GM21381 (cell line): ENCODE measurements around the gene OSGEP.
"Not testable (repeated sequence)": the region's sequence is repeated elsewhere in the genome, so short reads cannot be mapped to it uniquely, and the experiment has no call there.

Source experiments
- ATAC-seq: cut with Tn5 transposase; IDR thresholded peaks from one replicate; pipeline ENCODE4 v1.9.1; 2021; ENCODE audit warnings: mild to moderate bottlenecking, moderate library complexity; ENCODE audit not compliant: unreplicated experiment

Gene OSGEP

DNA sequence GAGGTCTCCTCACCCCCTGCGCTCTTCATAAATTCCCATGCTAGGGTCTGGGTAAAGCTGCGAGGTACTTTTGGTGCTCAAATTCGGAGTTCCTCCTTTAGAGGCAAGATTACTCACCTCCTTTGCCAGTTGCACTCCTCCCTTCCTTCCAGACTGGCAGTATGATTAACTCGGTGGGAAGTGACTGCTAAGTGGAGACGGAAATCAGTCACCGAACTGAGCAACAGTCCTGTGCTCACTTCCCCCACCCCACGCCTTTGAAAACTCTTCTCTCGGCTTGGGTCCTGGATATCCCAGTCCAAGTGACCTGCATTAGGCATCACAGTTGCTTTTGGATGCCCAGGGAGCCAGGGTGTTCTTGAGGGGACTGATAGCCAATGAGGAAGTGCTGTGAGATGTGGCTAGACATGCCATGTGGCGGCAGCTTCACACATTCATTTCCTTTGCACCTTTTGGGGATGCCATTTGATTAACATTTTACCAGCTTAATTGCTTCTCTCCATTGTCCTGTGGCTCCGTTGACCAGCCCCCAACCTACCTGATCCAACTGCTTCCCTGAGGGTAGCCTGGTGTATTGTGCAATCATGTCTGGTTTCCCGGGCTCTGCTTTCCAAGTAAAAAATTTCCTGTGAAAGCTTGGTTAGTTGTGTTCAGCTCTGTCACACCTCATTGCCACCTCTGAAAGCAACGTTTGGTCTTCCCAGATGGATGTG, 15.4 kb upstream of the OSGEP start:
- peak; percentile 38 for ATAC-seq

DNA sequence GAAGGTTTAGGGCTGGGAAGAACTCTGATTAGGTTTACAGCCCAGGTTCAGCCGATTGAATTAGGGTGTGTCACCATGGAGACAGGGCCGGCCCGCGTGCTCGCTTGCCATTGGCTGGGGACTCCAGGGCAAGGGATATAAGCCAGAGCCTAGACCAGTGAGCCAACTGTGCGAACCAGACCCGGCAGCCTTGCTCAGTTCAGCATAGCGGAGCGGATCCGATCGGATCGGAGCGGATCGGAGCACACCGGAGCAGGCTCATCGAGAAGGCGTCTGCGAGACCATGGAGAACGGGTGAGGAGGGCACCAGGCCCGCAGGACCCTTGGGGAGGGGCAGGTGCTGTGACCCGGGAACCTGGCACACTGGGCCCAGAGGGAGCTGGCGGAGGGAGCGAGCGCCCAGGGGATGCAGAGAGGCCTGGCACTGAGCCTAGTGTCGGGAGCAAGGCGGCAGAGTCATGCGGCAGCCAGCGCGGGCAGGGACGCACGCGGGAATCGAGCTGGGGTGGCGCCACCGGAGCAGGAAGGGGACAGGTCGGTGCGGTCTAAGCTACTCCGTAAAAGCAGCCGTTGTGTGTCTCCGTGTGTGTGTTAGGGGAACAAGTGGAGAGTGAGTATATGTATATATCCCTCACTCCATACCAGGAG, 14.8 kb upstream of the OSGEP start, which contains the start of gene PNP:
TSS of gene PNP (plus strand) at position 165 of the 648 bp plus-strand sequence. CDS start at position 284, 119 bp downstream.
- peak; percentile 90 for ATAC-seq

DNA sequence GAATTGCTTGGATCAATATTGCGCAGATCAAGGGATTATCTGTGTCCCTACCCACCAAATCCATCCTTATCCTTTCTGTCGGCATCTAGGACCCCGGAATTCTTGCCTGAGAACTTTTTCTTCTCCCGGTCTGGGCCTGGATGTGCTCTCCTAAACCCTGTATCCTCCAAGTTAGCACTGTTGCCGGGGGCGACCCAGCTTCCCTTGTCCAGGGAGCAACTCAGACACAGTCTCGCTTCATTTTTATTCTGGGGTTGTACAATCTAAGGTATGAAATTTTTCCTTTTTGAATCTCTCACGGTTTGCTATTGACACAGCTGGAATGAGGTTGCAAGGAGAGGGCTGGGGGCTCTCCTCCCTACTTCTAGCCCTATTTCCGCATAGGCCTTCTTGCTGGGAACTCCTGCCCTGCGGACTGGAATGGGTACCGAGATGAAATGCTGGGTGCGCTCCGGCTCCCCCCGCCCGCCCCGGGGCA, 14.2 kb upstream of the OSGEP start:
- no peak for ATAC-seq

DNA sequence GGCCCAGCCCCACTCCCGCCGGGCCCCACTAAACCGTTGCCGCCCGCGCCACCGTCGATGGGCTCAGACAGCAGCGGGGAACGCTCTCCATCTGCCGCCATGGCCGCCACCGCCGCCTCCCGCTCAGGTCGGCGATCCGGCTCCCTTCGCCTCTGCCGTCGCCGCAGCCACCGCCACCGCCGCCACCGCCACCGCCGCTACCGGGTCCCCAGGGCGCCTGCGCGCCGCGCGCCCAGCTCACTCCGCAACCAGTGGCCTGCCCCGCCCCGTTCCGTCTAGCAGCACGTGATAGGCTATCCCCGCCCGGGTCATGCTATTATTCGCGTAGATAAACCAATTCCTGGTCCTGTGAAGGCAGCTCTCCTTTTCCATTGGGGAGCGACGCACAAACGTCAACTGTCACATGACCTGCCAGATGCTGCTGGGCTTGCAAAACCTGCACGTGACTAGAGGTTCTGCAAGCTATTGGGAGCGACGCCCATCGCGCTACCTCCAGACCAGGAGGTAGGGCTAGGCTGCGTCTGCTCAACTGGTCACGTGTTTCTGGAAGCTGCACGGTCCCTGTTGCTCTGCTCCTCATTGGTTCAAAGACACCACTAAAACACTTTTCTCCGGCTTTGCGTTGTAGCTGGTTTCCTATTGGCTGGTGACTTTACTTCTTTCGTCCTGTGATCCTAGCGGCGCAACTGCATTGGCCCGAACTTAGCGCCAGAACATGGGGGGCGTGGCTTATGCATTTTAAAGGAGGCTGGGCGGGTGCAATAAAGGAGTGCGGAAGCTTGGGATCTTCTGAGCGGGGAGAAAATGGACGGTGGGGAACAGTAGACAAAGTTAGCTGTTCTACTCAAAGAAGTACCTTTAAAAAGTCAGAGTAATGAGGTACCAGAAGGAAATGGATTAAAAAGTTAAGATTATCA, 6.9 kb upstream of the OSGEP start, which contains the start of gene PIP4P1:
TSS of gene PIP4P1 (minus strand) at position 210 of the 917 bp plus-strand sequence. CDS start at position 101, 109 bp downstream.
- peak; percentile 91 for ATAC-seq

DNA sequence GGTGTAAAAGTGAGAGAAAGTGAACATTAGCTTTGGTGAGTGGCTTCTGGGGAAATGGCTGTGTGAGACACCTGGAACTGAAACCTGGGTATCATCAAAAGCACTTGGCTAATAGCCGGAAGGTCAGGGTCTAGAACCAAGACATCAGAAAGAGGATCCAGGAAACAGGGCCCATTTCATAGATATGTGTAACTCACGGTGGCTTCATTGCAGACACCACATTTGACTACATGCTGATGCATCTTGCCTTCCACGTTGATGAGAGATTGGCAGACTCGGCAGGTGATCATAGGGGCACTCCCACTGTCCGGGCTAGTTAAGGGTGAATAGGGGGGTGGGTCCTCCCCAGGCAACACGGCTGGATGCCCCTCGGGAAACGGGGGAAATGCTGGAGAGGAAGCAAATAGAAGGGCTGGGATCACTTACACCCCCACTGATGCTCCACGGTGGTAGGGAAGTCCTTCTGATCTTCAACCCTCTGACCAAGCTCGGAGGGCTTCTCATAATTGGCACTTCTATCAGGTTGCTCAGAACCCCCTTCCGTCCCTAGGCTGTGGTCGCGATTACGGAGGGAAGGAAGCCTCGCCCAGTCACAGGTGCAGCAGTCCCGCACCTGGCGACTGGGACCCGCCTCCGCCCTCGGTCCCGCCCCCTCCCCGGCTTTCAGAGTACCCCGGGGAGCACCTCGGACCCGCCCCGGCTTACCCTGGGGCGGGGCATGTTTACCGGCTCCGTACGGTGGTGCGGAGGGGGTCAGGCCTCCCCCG, 6.0 kb upstream of the OSGEP start:
- ATAC-seq, result peak; percentile 14

DNA sequence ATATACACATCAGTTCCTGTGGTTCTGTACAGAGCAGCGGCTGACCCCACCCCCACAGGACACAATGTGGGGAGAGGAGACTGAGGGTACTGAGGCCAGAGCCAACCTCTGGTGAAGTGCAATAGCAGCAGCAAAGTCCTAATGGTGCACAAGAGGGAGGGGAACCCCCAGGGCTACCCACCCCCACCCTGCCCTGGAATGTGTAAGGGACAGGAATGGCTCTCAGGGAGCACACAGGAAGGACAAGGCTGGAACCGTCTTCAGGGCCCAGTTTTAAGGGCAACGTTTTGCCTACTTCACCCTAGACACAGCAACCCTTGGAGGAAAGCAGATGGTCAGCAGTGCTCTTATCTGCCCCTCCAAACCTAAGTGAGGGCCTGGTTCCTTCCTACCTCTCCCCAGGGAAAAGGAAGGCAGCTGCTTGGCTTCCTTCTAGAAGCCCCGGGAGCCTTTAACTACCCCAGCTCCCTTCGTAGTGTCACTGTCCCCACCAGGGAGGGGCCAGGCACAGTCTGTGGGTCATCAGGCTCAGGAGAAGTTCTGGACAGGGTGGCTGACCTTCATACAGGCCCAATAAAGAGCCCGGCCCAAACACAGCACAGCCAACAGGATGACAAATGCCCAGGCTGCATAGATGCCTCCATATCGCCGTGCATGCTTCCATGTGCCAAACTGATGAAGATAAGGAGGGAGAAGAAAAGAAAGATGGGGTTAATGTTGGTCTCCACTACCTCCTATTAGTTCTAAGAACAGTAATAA, 3.6 kb upstream of the OSGEP start:
- no peak for ATAC-seq

DNA sequence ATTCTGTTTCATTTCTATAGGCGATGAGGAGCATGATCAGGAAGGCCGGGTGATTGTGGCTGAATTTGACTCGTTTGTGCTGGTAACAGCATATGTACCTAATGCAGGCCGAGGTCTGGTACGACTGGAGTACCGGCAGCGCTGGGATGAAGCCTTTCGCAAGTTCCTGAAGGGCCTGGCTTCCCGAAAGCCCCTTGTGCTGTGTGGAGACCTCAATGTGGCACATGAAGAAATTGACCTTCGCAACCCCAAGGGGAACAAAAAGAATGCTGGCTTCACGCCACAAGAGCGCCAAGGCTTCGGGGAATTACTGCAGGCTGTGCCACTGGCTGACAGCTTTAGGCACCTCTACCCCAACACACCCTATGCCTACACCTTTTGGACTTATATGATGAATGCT, 2.4 kb upstream of the OSGEP start:
- ATAC-seq, result no peak

DNA sequence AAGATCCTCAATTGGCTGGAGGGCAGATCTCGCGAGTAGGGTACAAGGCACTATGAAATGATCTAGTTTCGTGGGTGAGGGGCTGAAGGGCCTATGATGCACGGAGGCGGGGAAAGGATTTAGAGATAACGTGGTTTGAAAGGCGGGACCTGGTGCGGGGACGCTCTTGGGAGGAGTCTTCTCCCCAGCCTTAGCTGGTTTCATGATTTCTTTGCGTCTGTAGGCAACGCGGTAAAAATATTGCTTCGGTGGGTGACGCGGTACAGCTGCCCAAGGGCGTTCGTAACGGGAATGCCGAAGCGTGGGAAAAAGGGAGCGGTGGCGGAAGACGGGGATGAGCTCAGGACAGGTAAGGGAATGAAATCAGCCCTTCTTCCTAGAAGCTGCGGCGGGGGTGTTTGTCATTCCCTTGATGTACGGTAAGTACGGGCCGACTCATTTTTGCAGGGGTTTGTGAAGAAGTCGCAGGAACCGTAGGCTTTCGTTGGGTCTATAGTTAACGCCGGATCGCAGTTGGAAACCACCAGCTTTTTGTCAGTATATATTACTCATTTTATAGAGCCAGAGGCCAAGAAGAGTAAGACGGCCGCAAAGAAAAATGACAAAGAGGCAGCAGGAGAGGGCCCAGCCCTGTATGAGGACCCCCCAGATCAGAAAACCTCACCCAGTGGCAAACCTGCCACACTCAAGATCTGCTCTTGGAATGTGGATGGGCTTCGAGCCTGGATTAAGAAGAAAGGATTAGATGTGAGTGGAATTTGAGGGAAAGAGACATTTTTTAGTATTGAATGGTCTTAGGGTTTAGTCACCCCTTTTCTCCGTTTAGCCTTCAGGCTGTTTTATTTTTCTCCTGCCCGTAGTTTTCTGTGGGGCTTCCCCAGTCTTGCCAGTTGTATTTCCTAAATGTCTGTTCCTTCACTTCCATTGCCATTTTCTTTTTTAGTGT, 1.0 kb upstream of the OSGEP start:
- ATAC-seq, result peak; percentile 40

DNA sequence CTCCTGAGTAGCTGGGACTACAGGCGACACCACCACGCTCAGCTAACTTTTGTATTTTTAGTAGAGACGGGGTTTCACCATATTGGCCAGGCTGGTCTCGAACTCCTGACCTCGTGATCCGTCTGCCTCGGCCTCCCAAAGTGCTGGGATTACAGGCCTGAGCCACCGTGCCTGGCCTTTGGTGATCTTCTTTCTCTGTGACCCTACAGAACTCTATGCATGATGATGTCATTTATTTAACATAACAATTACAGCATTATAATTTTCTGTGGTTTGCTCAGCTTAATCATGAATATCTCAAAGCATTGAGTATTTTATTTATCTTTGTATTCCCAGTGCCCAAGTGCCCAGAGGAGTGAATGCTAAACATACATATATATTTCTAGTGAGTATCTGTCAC, 1.8 kb downstream of the OSGEP start:
- not testable (repeated sequence) for ATAC-seq

DNA sequence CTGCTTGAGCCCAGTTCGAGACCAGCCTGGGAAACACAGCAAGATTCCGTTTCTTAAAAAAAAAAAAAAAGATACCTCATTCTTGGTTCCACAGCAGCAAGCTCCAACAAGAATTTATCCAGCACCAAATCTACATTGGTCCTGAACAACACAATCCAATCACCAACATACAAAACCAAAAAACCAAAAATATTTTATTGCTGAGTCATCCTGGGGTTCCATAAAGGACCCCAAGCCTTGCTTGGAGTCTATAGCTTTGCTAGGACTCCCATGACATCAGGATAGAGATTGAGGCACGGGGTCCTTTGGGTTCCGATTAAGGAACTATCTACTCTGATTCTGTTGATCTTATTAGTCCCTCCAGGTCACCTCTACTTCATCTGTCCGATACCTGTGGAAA, 7.7 kb downstream of the OSGEP start:
- ATAC-seq, result no peak

DNA sequence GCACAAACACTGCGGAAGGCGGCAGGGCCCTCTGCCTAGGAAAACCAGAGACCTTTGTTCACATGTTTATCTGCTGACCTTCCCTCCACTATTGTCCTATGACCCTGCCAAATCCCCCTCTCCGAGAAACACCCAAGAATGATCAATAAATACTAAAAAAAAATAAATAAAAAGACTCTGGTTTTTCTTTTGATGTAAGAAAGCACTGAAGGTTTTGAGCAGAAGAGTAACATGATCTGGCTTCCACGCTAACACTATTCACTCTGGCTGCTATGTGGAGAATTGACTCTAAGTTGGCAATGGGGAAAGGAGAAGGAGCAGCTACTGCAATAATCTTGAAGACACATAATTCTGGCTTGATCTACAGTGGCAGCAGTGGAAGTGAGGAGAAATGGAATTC, 11.0 kb downstream of the OSGEP start:
- not testable (repeated sequence) for ATAC-seq

DNA sequence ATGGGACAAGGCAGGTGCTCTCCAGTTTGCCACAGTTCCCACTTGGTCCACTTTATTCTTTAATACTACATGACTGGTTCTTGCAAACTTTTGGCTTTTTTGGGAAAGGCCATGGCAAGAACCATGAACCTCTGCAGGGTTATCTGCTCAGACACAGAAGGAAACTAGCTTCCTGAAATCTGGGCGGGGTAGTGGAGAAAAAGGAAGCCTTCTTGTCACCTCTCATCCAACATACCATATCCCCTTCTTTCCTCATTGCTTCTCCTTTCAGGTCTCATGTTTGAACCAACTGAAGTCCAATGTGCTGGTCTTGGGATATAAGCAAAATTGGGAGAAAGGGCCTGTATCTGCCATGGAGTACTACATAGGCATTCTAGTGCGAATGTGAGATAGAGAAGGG, 13.2 kb downstream of the OSGEP start:
- ATAC-seq, result no peak

DNA sequence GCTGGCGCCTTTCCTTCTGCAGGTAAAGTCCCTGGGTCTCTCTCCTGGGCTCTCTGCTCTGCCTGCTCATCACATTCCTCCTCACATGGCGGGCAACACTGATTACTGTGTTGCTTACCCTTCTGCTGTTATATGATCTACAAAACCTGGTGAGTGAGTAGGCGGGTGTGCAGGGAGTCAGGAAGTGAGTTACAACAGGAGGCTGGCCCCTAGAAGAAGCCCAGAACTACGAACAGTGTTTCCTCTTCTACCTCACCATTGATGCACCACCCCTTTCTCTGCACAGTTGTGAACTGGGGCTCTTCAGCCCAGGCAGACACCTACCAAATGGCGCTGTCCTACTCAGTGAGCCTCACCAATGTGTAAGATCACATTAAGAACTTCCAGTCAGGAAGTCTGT, 13.7 kb downstream of the OSGEP start:
- no peak for ATAC-seq

DNA sequence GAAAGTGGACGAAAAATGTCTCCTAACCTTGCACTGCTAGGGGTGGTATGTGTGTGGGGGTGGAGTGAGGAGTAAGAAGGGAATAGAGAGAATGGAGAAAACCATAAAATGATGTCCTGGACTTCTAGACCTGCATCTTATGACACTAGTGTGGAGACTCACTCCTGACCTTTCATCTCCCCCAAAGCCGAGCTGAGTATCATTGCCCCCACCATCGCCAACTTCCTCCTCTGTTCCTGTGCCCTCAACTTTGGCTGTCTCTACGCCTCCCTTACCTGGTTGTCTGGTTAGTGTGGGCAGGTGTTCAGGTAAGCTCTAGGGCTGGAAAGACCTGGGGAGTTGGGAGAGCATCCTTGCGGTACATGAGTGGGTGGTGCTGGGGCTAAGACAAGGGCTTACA, 14.1 kb downstream of the OSGEP start:
- no peak for ATAC-seq

DNA sequence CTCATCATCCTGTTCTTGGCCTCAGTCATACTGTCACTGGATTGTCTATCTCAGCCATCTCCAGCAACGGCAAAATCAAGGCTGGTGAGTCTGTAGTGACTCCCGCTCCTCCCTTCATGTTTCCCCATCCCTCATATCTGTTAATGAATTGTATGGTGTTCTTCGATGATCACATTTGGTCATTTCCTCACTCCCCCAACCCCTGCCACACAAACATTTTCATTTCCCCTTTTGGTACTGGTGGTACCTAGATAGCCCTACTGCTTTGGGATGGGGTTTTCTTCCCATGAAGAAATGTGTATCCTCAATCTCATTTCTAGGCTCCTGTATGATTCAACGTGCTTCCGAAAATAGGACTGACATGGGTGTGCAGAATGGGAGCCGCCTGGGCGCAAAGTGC, 15.9 kb downstream of the OSGEP start:
- ATAC-seq, result no peak

DNA sequence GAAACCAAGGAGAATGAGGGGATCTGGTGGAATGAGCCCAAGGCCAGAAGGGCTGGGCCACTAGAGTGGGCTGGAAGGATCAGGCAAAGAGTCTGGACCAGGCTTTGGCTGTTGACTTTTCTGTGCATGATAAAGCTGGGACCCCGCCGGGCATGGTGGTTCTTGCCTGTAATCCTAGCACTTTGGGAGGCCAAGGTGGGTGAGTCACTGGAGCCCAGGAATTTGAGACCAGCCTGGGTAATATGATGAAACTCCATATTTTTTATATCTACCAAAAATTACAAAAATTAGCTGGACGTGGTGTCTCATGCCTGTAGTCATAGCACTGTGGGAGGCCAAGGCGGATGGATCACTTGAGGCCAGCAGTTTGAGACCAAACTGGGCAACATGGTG, 18.3 kb downstream of the OSGEP start:
- no peak for ATAC-seq

DNA sequence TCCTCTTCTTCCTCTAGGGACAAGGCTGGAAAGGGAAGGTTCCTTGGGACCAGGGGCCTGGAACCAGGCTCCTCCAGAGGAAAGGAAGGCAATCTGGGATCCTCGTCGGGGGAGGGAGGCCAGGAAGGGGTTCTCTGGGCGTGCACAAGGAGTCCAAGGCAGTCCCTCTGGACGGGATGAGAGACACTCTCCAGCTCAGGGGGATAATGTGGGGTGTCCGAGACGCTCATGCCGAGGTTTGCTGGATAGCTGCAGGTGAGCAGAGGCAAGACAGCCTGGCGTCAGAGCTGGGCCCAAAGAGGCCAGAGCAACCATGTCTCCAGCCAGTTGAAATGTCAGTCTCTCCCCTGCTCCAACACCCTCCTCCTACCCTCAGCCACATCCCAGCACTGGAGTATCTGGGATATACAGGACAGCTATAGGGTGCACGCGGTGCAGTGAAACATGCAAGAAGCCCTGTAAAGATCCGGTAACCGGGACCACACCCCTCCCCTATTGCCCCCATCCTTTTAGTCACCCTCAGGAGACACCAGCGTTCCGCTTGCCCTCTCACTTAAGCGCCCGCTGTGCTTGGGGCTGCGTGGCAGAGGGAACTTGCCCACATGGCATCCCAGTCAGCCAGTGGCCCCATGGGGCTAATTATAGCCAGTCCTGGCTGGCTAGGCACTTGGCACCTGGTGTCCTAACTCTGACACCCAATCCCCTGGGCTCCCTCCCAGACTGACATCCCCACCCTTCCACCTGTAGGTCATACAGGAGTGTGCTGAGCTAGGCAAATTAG, 18.8 kb downstream of the OSGEP start, which contains the start of gene KLHL33:
TSS of gene KLHL33 (minus strand) at position 585 of the 781 bp plus-strand sequence. CDS start at position 230, 355 bp downstream.
- ATAC-seq, result no peak
